Vagina (tissue), 2 donors: ENCODE results near the gene OR51Q1. TPM values are rescaled to one million over a fixed set of nuclear protein-coding genes. Genes with fewer than 3 reads are reported as not detected.

ENCODE experiments used
- DNase-seq, 2 donors: peaks; one replicate each; pipeline ENCODE4 v3.0.0-alpha.2; 2017; ENCODE audit errors: extremely low spot score in 2 of 2
- H3K27ac ChIP-seq: fragments of 200-600 bp; sonication (generic); one replicate; pipeline ENCODE4 v1.5.1; 2019
- H3K27me3 ChIP-seq: fragments of 200-600 bp; sonication (generic); one replicate; pipeline ENCODE4 v1.5.1; 2019
- H3K36me3 ChIP-seq, 2 donors: fragments of 200-600 bp; sonication (generic); one replicate each; pipeline ENCODE4 v1.5.1; 2017 to 2019
- H3K4me1 ChIP-seq: fragments of 200-600 bp; sonication (generic); one replicate; pipeline ENCODE4 v1.5.1; 2019
- H3K4me3 ChIP-seq, 2 donors: fragments of 200-600 bp; sonication (generic); 1 replicate in 1 of 2; 2 replicates in 1 of 2; pipeline ENCODE4 v1.5.1; 2016 to 2019
- H3K9me3 ChIP-seq: fragments of 200-600 bp; sonication (generic); one replicate; pipeline ENCODE4 v1.5.1; 2019
- CTCF ChIP-seq, 3 experiments: fragments of 450-650 bp in 2 of 3; fragments of 200-600 bp in 1 of 3; sonication (generic) in 1 of 3; IDR thresholded peaks; one replicate each; pipeline ENCODE4 v1.5.1; 2017 to 2019; ENCODE audit warnings: antibody characterized with exemption in 3 of 3, mild to moderate bottlenecking in 2 of 3, moderate library complexity in 2 of 3
- POLR2A ChIP-seq, 2 donors: fragments of 450-650 bp; IDR thresholded peaks; one replicate each; pipeline ENCODE4 v1.6.1; 2017; ENCODE audit warnings: antibody characterized with exemption in 2 of 2, mild to moderate bottlenecking in 2 of 2, moderate library complexity in 2 of 2
- POLR2AphosphoS5 ChIP-seq, 2 donors: sonication (generic); formaldehyde crosslinking; IDR thresholded peaks; one replicate each; pipeline ENCODE4 v1.9.0; 2017; ENCODE audit warnings: antibody characterized with exemption in 2 of 2, mild to moderate bottlenecking in 2 of 2, low read depth in 1 of 2; ENCODE audit not compliant: insufficient read depth in 1 of 2
- intact Hi-C: fragments of 100-400 bp; cut with DNase I; formaldehyde crosslinking; loops from one replicate; pipeline ENCODE4 v1.15.1; 2023
- total RNA-seq: library from RNA; depleted of rRNA; stranded (reverse); fragments of >200 nt; gene quantifications from one replicate; pipeline ENCODE4 v1.2.3, GENCODE V29; 2016

The OR51Q1 gene
- total RNA-seq, 1 donor from 2014 or later, result not detected

GRCh38 chr11:5441414-5441813, 19.5 kb downstream of the OR51Q1 start, which contains the start of gene OR51I1:
OR51I1 (minus strand) TSS chr11:5441514; CDS start chr11:5441514, 0 bp downstream.
- no peak for DNase-seq
- Histone ChIP-seq H3K9me3 (no peaks in the 10 kb centered on the region), H3K27ac (no peak within 1 kb of the TSS), H3K4me3 (no peak within 1 kb of the TSS), H3K36me3 (no peaks in the 10 kb centered on the region), H3K4me1 (no peaks in the 10 kb centered on the region), H3K27me3 (no peaks in the 10 kb centered on the region)
- no peak for TF ChIP-seq POLR2A (IDR thresholded peaks at IDR 0.05)
- no peak for TF ChIP-seq CTCF (IDR thresholded peaks at IDR 0.05)
- no peak for TF ChIP-seq POLR2AphosphoS5 (IDR thresholded peaks at IDR 0.05; ENCODE audit: insufficient read depth in 1 of 2, low read depth in 1 of 2)
- intact Hi-C loops, result no loop called here

- Histone ChIP-seq H3K4me1 (no peaks in the 10 kb centered on the region), H3K9me3 (no peaks in the 10 kb centered on the region), H3K27ac (no peak overlapping the region), H3K36me3 (no peaks in the 10 kb centered on the region), H3K27me3 (no peaks in the 10 kb centered on the region), H3K4me3 (no peak overlapping the region)
- no peak for DNase-seq
- intact Hi-C loops, result no loop called here
- TF ChIP-seq POLR2AphosphoS5 (IDR thresholded peaks at IDR 0.05; ENCODE audit: insufficient read depth in 1 of 2, low read depth in 1 of 2), result no peak
Observed at GRCh38 chr11:5443835-5444393, 22.0 kb downstream of the OR51Q1 start.

- intact Hi-C loops, result no loop called here
- Histone ChIP-seq H3K36me3 (no peaks in the 10 kb centered on the region), H3K4me3 (no peak within 1 kb of the TSS), H3K4me1 (no peaks in the 10 kb centered on the region), H3K9me3 (no peaks in the 10 kb centered on the region), H3K27me3 (no peaks in the 10 kb centered on the region), H3K27ac (no peak within 1 kb of the TSS)
- DNase-seq, result no peak
- TF ChIP-seq CTCF (IDR thresholded peaks at IDR 0.05) (no peak), POLR2AphosphoS5 (IDR thresholded peaks at IDR 0.05; ENCODE audit: insufficient read depth in 1 of 2, low read depth in 1 of 2) (no peak), POLR2A (IDR thresholded peaks at IDR 0.05) (no peak)
Observed at GRCh38 chr11:5449023-5449422, 27.1 kb downstream of the OR51Q1 start, which contains the start of gene OR51I2. OR51I2 (plus strand) TSS chr11:5449323; CDS start chr11:5453489, 4,166 bp downstream.

GRCh38 chr11:5449432-5449831, 27.5 kb downstream of the OR51Q1 start:
- no peaks in the 10 kb centered on the region for H3K9me3 ChIP-seq

GRCh38 chr11:5460983-5461621, 39.2 kb downstream of the OR51Q1 start:
- TF ChIP-seq POLR2AphosphoS5 (IDR thresholded peaks at IDR 0.05; ENCODE audit: insufficient read depth in 1 of 2, low read depth in 1 of 2) (no peak), POLR2A (IDR thresholded peaks at IDR 0.05) (no peak), CTCF (IDR thresholded peaks at IDR 0.05) (no peak)
- no peak for DNase-seq
- no peak overlapping the region for H3K4me3 ChIP-seq
- no peaks in the 10 kb centered on the region for H3K27me3 ChIP-seq
- H3K36me3 ChIP-seq, result no peaks in the 10 kb centered on the region
- no peaks in the 10 kb centered on the region for H3K9me3 ChIP-seq
- no peak overlapping the region for H3K27ac ChIP-seq
- intact Hi-C loops, result no loop called here
- no peaks in the 10 kb centered on the region for H3K4me1 ChIP-seq

More at GRCh38 chr11:5449432-5449831, 27.5 kb downstream of the OR51Q1 start:
- Histone ChIP-seq H3K36me3 (no peaks in the 10 kb centered on the region), H3K4me3 (no peak overlapping the region), H3K27me3 (no peaks in the 10 kb centered on the region), H3K27ac (no peak overlapping the region), H3K4me1 (no peaks in the 10 kb centered on the region)
- TF ChIP-seq CTCF (IDR thresholded peaks at IDR 0.05), result no peak
- TF ChIP-seq POLR2AphosphoS5 (IDR thresholded peaks at IDR 0.05; ENCODE audit: insufficient read depth in 1 of 2, low read depth in 1 of 2), result no peak
- no peak for TF ChIP-seq POLR2A (IDR thresholded peaks at IDR 0.05)
- intact Hi-C loops, result no loop called here
- DNase-seq, result no peak
